Ishikawa (cell line): ENCODE data around the gene SH2D7.
A peak's percentile ranks its signal among the peaks of the same experiment; 100 is the strongest.

Experiments used
- FOXM1 ChIP-seq: IDR thresholded peaks from 2 replicates; pipeline ENCODE4 v1.6.1; 2012; ENCODE audit warnings: low read depth, borderline replicate concordance
- RAD21 ChIP-seq: IDR thresholded peaks from 2 replicates; pipeline ENCODE4 v1.6.1; 2012; ENCODE audit warnings: low read depth
- TEAD4 ChIP-seq: IDR thresholded peaks from 2 replicates; pipeline ENCODE4 v1.6.1; 2012
- TF ChIP-seq, protein P1 (sequence below): IDR thresholded peaks from 2 replicates; pipeline ENCODE4 v1.6.1; 2012; ENCODE audit warnings: low read depth, mild to moderate bottlenecking
- TF ChIP-seq, protein P2 (sequence below): IDR thresholded peaks from 2 replicates; pipeline ENCODE4 v1.6.1; 2012

DNA sequence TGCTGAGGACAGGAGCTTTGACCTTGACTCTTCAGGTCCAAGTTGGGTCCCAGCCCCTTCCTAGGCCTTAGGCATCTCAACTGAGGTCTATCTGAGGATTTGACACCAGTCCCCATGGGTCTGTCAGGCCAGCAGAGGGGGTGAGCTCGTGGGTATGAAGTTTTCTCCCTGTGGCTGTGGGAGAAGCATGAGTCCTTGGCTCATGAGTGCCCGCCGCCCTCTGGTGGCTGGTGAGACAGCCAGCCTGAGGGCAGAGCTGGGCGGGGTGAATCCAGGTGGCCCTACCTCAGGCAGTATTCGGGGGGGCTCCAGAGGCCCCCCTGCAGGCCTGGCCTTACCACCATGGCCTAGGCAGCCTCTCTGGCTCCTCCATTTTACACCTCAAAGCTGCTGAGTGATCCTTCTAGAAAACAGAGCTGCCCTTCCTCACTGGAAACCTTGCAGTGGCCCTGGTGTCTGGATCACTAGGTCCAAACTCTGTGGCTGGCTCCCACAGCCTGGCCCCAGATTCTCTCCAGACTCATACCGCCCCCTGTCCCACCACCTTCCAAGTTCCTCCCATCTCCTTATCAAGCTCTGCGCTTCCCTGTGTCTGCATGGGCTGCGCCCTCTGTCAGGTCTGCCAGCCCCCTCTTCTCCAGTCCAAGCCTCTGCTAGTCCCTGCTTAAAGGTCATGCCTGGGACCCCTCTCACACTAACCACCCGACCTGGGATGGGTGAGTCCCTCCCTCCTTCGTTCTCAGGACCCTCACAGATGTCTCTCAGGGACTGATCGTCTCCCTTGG is 16.1 kb downstream of the SH2D7 start:
- TF ChIP-seq, protein P1, sequence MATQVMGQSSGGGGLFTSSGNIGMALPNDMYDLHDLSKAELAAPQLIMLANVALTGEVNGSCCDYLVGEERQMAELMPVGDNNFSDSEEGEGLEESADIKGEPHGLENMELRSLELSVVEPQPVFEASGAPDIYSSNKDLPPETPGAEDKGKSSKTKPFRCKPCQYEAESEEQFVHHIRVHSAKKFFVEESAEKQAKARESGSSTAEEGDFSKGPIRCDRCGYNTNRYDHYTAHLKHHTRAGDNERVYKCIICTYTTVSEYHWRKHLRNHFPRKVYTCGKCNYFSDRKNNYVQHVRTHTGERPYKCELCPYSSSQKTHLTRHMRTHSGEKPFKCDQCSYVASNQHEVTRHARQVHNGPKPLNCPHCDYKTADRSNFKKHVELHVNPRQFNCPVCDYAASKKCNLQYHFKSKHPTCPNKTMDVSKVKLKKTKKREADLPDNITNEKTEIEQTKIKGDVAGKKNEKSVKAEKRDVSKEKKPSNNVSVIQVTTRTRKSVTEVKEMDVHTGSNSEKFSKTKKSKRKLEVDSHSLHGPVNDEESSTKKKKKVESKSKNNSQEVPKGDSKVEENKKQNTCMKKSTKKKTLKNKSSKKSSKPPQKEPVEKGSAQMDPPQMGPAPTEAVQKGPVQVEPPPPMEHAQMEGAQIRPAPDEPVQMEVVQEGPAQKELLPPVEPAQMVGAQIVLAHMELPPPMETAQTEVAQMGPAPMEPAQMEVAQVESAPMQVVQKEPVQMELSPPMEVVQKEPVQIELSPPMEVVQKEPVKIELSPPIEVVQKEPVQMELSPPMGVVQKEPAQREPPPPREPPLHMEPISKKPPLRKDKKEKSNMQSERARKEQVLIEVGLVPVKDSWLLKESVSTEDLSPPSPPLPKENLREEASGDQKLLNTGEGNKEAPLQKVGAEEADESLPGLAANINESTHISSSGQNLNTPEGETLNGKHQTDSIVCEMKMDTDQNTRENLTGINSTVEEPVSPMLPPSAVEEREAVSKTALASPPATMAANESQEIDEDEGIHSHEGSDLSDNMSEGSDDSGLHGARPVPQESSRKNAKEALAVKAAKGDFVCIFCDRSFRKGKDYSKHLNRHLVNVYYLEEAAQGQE, result no peak
- TF ChIP-seq, protein P2, sequence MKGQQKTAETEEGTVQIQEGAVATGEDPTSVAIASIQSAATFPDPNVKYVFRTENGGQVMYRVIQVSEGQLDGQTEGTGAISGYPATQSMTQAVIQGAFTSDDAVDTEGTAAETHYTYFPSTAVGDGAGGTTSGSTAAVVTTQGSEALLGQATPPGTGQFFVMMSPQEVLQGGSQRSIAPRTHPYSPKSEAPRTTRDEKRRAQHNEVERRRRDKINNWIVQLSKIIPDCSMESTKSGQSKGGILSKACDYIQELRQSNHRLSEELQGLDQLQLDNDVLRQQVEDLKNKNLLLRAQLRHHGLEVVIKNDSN, result no peak
- TF ChIP-seq TEAD4 (no peak), FOXM1 (no peak), RAD21 (peak; percentile 94)
